Brain pericyte (primary cell): ENCODE data around the gene RUSC1.

ENCODE experiments used
- DNase-seq: peaks from one replicate; pipeline ENCODE4 v3.0.0-alpha.2; 2012; ENCODE audit warnings: low read depth, low spot score

Gene RUSC1

GRCh38 chr1:155295183-155295941, 25.3 kb upstream of the RUSC1 start:
- DNase-seq: no peak

- no peak for DNase-seq
Measured at GRCh38 chr1:155295942-155296267, 24.8 kb upstream of the RUSC1 start.

DNA sequence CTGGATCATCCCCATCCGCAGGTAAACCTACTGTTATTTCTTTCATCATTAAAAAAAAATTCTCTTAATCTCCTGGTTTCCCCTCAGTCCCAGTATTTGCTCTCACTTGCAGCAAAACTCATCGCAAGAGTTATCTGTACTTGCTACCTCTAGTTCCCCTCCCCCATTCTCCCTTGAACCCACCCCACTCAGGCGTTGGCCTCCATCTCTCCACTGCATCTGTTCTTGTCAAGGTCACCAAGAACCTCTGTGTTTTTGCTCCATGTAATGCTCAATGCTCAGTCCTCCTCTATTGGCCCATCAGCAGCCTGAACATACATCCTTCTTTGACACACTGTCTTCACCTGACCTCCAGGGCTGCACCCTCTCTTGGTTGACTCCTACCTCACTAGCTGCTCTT, 24.0 kb upstream of the RUSC1 start:
- DNase-seq: no peak

DNA sequence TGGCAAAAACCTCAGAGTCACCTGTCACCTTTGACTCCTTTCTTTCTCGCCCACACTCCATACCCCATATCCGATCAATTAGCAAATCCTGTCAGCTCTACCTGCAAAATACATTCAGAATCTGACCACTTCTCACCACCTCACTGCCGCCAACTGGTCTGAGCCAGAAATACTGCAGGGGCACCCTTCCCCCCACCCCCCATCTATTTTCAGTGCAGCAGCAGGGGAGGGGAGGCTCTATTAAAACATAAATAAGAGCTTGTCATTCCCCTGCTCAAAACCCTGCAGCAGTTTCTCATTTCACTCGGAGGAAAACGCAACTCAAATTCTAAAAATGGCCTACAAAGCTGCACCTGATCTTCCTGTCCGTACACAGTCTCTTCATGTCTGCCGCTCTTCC, 23.3 kb upstream of the RUSC1 start:
- no peak for DNase-seq

DNA sequence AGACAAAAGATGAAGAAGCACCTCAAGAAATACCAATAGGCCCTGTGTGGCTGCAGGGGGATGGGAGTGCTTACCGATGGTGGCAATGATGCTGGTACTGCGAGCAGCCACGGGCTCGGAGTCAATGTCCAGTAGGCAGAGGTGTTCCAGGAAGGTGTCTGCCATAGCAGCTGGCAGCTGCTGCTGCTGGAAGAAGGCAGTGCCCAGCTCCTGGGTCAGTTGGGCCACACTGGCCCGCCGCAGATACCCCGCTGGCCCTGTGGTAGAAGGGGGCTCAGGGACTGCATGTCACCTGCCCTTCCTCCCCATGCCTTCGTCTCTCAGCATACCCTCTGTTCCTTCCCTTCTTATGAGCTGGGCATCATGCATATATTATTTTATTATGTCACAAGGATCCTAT, 20.7 kb upstream of the RUSC1 start:
- no peak for DNase-seq

- no peak for DNase-seq
Measured at GRCh38 chr1:155300553-155301329, 20.0 kb upstream of the RUSC1 start.

DNA sequence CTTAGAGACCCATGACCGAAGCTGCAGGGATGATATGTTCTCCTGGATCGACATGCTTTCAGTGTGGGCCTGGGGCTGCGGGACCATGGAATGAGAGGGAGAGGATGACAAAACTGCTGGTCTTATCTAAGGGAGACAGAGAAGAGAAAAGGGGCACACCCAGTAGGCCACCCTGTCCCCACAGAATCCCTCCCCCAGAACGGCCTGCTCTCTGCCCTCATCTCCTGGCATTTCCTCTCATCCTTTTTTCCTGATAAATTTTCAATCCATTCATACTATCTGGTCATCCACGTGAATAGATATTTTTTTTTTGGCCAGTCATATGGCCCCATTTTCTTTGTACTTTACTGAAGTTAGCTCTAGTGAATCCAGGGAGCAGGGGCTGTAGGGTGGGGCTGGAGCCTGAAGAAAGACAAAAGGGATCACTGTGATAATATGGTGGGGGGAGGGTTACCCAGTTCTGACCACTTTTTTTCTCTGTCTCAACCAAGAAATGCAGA, 19.3 kb upstream of the RUSC1 start, which contains the start of gene PKLR:
TSS of gene PKLR (minus strand) at position 97 of the 500 bp plus-strand sequence. CDS start at position 54, 43 bp downstream.
- DNase-seq: no peak

DNA sequence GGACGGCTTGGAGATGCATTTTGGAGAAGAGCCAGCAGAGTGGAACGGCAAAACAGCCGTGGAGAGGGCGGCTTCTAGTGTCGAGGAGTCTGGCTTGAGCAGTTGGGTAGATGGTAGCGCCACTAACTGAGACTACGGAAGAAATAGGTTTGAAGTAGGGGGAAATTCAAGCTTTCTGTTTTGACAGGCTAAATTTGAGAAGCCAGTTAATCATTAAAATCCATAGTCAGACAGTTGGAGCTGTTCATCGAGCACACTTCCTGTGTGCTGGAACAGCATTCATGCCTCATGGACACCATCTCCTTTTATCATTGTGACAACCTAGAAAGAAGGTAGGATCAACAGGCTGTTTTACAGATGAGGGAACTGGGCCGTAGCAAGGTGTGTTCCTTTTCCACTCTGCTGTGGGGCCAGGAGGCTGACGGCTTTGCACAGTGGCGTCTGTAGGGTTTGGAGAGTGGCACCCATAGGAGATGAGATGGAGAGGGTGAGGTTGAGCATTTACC, 16.1 kb upstream of the RUSC1 start:
- no peak for DNase-seq

GRCh38 chr1:155305881-155306391, 14.8 kb upstream of the RUSC1 start:
- DNase-seq: no peak

GRCh38 chr1:155307247-155307740, 13.4 kb upstream of the RUSC1 start:
- no peak for DNase-seq

DNA sequence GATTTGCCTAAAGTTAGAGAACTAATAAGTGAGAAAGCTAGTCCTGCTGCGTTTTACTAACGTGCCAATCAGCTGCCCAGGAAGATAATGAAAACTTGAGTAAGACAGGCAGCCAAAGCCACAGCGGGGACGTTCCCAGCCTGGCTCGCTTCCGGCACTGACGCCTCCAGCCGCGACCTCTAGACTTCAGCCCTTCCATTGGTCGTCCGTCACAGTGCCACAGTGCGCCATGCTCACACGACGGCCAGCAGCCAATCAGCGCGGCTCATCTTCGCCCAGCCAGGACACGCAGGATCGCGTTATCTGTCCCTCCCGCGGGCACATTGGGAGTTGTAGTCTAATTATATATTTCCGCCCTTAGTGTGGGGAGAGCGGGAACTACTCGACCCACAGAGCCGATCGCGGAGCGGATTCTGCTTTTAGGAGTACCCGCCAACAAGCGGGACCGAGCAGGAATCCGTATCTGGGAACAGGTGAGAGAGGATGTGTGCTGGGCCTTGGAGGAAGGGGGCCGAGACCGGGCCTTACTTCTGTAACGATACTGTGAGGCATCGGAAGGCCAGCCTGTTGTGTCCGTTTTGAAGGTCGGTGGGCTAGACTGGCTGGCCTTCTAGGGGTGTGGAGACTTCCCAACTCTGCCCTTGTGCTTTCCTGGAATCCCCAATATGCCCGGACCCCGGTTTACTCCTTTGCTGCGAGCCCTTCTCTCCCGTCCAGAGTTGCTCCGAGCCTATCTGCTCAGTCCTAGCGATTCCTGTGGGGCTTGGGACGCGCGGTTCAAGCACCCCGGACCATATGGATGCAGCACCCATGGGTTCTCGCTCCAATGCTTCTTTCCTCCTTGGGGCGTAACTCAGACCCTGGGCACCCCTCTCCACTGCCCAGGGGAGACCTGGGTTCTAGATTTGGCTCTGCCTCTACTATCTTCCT, 11.9 kb upstream of the RUSC1 start, which contains the start of gene FDPS:
TSS of gene FDPS (plus strand) at position 374 of the 930 bp plus-strand sequence. CDS start 924 bp downstream, outside the sequence.
- DNase-seq: peak; percentile 98

DNA sequence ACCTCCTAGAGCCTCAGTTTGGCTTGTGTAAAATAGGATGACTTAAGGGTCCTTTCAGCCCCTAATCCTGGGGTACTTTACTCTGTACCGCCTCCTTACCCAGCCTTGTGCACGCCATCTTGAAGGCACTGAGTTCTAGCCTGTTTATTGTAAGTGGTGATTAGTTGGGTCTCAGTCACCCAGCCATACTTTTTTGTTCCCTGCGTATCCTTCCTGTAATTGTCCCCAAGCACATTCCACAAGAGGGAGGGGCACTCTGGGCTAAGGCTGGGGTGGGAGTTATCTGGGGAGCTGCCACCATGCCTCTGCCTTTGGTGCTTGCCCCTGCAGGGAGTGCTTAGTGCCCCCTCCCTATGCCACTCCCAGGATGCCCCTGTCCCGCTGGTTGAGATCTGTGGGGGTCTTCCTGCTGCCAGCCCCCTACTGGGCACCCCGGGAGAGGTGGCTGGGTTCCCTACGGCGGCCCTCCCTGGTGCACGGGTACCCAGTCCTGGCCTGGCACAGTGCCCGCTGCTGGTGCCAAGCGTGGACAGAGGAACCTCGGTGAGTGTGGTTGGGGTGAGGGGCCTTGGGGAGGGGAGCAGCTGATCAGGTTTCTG, 11.2 kb upstream of the RUSC1 start:
- DNase-seq: no peak

GRCh38 chr1:155313261-155313660, 7.4 kb upstream of the RUSC1 start:
- DNase-seq: no peak

DNA sequence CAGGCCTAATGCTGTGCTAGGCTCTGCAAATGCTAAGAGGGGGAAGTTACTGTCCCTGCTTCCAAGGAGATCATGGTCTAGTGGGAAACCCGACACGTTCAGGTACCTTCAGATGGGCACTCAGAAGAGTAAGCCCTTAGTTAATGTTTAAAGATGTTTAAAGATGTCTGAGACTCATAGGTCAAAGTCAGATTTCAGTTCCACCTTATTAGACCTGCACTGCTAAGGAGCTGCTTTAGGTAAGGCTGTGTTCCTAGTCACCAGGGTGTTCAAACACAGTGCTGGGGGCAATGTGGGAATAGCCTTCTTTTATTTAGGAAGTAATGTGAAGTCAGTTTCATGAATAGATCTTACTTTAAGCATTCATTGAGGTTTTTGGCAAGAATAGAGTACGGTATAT, 3.8 kb upstream of the RUSC1 start:
- no peak for DNase-seq

DNA sequence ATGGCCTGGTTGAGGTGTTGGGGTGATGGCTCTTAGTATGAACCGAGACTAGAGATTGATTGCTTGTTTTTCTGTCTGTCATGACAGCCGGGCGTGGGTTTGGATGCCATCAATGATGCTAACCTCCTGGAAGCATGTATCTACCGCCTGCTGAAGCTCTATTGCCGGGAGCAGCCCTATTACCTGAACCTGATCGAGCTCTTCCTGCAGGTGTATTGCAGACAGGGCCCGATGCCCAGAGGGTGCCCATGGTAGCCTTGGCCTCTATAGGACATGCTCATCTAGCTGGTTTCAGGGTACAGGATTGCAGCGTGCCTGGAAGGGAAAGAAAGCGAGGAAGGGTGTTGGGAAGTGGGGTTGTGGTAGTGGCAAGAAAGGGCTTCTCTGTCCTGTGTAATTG, 2.6 kb upstream of the RUSC1 start:
- DNase-seq: no peak

GRCh38 chr1:155319536-155319935, 1.2 kb upstream of the RUSC1 start:
- DNase-seq: no peak

DNA sequence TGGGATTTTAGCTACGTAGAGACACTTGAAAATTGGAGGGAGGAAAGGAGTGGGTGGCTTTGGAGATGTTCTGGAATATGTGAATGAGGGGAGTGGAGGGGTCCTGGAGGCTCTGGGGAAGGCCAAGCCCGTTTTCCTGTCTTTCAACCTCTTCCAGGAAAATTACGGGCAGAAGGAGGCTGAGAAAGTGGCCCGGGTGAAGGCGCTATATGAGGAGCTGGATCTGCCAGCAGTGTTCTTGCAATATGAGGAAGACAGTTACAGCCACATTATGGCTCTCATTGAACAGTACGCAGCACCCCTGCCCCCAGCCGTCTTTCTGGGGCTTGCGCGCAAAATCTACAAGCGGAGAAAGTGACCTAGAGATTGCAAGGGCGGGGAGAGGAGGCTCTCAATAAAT, 442 bp upstream of the RUSC1 start:
- DNase-seq: no peak

DNA sequence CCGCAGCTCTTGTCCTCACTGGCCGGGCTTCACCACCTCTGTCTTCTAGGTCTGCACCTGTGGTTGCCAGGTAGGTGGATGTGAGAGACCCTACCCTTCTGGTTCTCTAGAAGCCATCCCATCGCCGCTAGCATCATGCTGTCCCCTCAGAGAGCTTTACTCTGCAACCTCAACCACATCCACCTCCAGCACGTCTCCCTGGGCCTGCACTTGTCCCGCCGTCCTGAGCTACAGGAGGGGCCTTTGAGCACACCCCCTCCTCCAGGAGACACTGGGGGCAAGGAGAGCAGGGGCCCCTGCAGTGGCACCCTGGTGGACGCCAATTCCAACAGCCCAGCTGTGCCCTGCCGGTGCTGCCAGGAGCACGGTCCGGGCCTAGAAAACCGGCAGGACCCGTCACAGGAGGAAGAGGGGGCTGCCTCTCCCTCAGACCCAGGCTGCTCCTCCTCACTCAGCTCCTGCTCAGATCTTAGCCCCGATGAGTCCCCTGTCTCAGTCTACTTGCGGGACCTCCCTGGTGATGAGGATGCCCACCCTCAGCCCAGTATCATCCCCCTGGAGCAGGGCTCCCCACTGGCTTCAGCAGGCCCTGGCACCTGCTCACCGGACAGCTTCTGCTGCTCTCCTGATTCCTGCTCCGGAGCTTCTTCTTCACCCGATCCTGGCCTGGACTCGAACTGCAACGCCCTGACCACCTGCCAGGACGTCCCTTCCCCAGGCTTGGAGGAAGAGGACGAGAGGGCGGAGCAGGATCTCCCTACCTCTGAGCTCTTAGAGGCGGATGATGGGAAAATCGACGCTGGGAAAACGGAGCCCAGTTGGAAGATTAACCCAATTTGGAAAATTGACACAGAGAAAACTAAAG, 1.2 kb downstream of the RUSC1 start:
- DNase-seq: no peak

- no peak for DNase-seq
Measured at GRCh38 chr1:155322571-155322952, 1.9 kb downstream of the RUSC1 start.
